ENCODE data around the gene ZFAND2B. TPM values are rescaled to one million over a fixed set of nuclear protein-coding genes. Genes with fewer than 3 reads are reported as not detected.

ZFAND2B gene
- total RNA-seq, 1 donor from 2014 or later: 29.8 TPM

DNA sequence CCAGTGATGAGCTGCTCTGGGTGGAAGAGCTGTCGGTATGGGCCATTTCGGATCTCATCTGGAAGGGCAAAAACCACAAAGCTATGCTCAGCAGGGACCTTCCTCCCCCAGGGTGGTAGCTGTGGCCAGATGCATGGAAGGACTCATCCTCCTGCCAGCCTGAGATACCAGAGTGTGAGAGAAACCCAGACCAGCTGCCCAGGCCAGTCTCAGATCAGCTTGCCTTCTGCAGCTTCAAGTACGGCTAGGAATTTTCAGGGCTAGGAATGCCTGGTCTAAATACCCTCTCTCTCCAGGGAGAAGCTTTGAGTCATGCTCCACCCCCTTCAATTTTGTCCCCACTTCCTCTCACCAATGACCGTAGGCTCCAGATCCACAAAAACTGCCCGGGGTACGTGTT is 45.1 kb downstream of the ZFAND2B start:
- Mint-ChIP-seq H3K4me3 (ENCODE audit: unreplicated experiment) (peak overlapping the region; percentile 26), H3K4me1 (ENCODE audit: low read depth) (peaks cover 67% of the 10 kb centered on the region), H3K27me3 (ENCODE audit: low read depth) (peaks cover 9% of the 10 kb centered on the region), H3K9me3 (ENCODE audit: low read depth) (no peaks in the 10 kb centered on the region), H3K36me3 (ENCODE audit: low read depth) (no peaks in the 10 kb centered on the region), H3K27ac (ENCODE audit: unreplicated experiment) (peak overlapping the region; percentile 86)
- TF ChIP-seq, protein P1, sequence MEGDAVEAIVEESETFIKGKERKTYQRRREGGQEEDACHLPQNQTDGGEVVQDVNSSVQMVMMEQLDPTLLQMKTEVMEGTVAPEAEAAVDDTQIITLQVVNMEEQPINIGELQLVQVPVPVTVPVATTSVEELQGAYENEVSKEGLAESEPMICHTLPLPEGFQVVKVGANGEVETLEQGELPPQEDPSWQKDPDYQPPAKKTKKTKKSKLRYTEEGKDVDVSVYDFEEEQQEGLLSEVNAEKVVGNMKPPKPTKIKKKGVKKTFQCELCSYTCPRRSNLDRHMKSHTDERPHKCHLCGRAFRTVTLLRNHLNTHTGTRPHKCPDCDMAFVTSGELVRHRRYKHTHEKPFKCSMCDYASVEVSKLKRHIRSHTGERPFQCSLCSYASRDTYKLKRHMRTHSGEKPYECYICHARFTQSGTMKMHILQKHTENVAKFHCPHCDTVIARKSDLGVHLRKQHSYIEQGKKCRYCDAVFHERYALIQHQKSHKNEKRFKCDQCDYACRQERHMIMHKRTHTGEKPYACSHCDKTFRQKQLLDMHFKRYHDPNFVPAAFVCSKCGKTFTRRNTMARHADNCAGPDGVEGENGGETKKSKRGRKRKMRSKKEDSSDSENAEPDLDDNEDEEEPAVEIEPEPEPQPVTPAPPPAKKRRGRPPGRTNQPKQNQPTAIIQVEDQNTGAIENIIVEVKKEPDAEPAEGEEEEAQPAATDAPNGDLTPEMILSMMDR (IDR thresholded peaks at IDR 0.05): no peak
- no peak for DNase-seq (ENCODE audit: low spot score)

- Mint-ChIP-seq H3K27ac (ENCODE audit: unreplicated experiment) (peak overlapping the region; percentile 86), H3K4me3 (ENCODE audit: unreplicated experiment) (peak overlapping the region; percentile 68), H3K27me3 (ENCODE audit: low read depth) (peaks cover 9% of the 10 kb centered on the region), H3K4me1 (ENCODE audit: low read depth) (peaks cover 64% of the 10 kb centered on the region), H3K9me3 (ENCODE audit: low read depth) (no peaks in the 10 kb centered on the region), H3K36me3 (ENCODE audit: low read depth) (no peaks in the 10 kb centered on the region)
- TF ChIP-seq, protein P1 (IDR thresholded peaks at IDR 0.05): no peak
- DNase-seq (ENCODE audit: low spot score): no peak
Observed at GRCh38 chr2:219252084-219252483, 45.5 kb downstream of the ZFAND2B start.

- Mint-ChIP-seq H3K4me1 (ENCODE audit: low read depth) (peaks cover 62% of the 10 kb centered on the region), H3K9me3 (ENCODE audit: low read depth) (no peaks in the 10 kb centered on the region), H3K27ac (ENCODE audit: unreplicated experiment) (peak overlapping the region; percentile 82), H3K4me3 (ENCODE audit: unreplicated experiment) (peak overlapping the region; percentile 68), H3K36me3 (ENCODE audit: low read depth) (no peaks in the 10 kb centered on the region), H3K27me3 (ENCODE audit: low read depth) (peaks cover 9% of the 10 kb centered on the region)
- TF ChIP-seq, protein P1 (IDR thresholded peaks at IDR 0.05): no peak
- no peak for DNase-seq (ENCODE audit: low spot score)
Observed at GRCh38 chr2:219252570-219252899, 46.0 kb downstream of the ZFAND2B start.

GRCh38 chr2:219252900-219253752 is 46.5 kb downstream of the ZFAND2B start, which contains the start of gene TUBA4B:
TUBA4B (plus strand) TSS chr2:219253243; CDS start chr2:219253408, 165 bp downstream.
- no peaks in the 10 kb centered on the region for H3K36me3 Mint-ChIP-seq (ENCODE audit: low read depth)
- peaks cover 60% of the 10 kb centered on the region for H3K4me1 Mint-ChIP-seq (ENCODE audit: low read depth)
- TF ChIP-seq, protein P1 (IDR thresholded peaks at IDR 0.05): no peak
- H3K27me3 Mint-ChIP-seq (ENCODE audit: low read depth): peaks cover 9% of the 10 kb centered on the region
- DNase-seq (ENCODE audit: low spot score): no peak
- peak within 1 kb of the TSS; percentile 72 for H3K4me3 Mint-ChIP-seq (ENCODE audit: unreplicated experiment)
- H3K27ac Mint-ChIP-seq (ENCODE audit: unreplicated experiment): peak within 1 kb of the TSS; percentile 86
- H3K9me3 Mint-ChIP-seq (ENCODE audit: low read depth): no peaks in the 10 kb centered on the region

DNA sequence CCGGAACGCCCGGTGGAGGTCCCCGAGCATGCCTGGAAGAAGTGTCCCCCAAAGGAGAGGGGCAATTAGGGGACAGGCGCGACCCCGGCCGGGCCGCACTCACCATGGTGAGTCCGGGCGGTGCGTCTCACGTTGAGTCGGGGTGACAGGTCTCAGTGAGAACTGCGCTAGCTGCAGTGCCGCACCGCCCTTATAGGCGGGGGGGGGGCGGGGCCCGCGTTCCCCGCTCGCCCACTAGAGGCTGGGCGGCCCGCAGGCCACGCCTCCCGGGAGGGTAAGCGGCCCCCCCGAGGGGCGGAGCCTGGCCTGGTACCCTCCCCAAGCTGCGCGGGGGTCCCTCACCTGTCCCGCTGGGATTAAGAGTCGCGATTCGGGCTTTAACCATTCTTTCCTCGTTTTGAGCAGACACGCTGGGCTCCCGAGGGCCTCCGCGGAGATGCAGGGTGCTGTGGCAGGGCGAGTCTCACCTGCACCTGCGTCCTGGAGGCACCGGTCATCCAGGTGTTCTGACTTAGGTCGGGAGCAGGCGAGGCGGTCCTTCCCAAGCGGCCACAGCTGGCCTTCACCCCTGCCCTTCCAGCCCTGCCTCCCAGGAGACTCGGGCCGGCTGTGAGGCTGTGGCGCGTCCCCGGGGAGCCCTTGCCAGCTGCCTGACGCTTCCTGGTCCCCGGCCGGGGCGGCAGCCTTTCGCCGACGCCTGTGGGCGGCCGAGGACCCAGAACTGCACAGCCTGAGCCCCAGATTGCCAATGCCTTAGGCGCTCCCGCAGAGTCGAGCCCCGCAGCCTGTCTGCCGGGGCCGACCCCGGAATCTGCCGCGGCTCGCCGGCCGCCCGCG is 47.4 kb downstream of the ZFAND2B start, which contains the start of gene TUBA4A:
TSS of gene TUBA4A (minus strand) at position 166 of the 837 bp plus-strand sequence. CDS start at position 106, 60 bp downstream.
- no peak for DNase-seq (ENCODE audit: low spot score)
- Mint-ChIP-seq H3K4me3 (ENCODE audit: unreplicated experiment) (peak within 1 kb of the TSS; percentile 72), H3K27me3 (ENCODE audit: low read depth) (peaks cover 9% of the 10 kb centered on the region), H3K27ac (ENCODE audit: unreplicated experiment) (peak within 1 kb of the TSS; percentile 49), H3K4me1 (ENCODE audit: low read depth) (peaks cover 52% of the 10 kb centered on the region), H3K36me3 (ENCODE audit: low read depth) (no peaks in the 10 kb centered on the region), H3K9me3 (ENCODE audit: low read depth) (no peaks in the 10 kb centered on the region)
- TF ChIP-seq, protein P1 (IDR thresholded peaks at IDR 0.05): peak; percentile 19

Measured in chondrocyte (in vitro differentiated cells).